ENCODE data around the gene AKR1B15. TPM values are rescaled to one million over a fixed set of nuclear protein-coding genes. Genes with fewer than 3 reads are reported as not detected.

AKR1B15 gene
- total RNA-seq, 2 donors from 2014 or later: not detected

DNA sequence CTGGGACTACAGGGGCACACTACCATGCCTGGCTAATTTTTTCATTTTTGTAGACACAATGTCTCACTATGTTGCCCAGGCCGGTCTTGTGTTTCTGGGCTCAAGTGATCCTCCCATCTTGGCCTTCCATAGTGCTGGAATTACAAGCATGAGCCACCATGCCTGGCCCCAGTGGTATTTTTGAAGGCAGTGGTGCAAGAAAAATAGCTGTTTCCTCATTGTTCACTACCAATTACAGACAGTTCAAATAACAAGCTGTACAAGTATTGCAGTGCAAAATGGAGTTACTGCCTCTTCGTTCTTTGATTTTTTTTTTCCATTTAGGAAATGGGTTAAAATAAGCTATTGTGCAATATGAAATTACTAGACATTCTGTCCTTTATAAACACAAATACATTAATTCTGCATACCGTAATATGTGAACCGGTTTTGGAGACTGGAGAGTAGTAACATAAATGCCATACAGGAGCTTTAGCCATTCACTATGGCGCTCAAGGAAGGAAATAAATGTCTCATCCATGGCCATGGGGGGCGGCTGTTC lies 62.8 kb downstream of the AKR1B15 start:
- H3K4me3 Mint-ChIP-seq: no peak overlapping the region
- H3K9ac ChIP-seq (ENCODE audit: extremely low read depth, low read length, poor library complexity, severe bottlenecking): no peak overlapping the region
- no peak overlapping the region for H3K27ac Mint-ChIP-seq
- H3K27me3 ChIP-seq (ENCODE audit: control insufficient read depth, insufficient read depth, low read length, poor library complexity, severe bottlenecking): peaks cover 15% of the 10 kb centered on the region
- H3K27me3 Mint-ChIP-seq (ENCODE audit: insufficient read depth): peaks cover 14% of the 10 kb centered on the region
- no peak for DNase-seq
- H3K9me3 ChIP-seq (ENCODE audit: control insufficient read depth, low read length): no peaks in the 10 kb centered on the region
- no peak overlapping the region for H3K4me3 ChIP-seq (ENCODE audit: low read length)
- H3K36me3 ChIP-seq (ENCODE audit: control insufficient read depth, insufficient read depth, low read length): no peaks in the 10 kb centered on the region
- 93 to 98% methylated on average over 5 to 6 of the region's 6 CpGs for WGBS, 2 experiments (ENCODE audit: insufficient coverage in 1 of 2, insufficient read length in 1 of 2)
- no peak overlapping the region for H3K27ac ChIP-seq (ENCODE audit: low read depth, low read length)
- TF ChIP-seq, protein P1, sequence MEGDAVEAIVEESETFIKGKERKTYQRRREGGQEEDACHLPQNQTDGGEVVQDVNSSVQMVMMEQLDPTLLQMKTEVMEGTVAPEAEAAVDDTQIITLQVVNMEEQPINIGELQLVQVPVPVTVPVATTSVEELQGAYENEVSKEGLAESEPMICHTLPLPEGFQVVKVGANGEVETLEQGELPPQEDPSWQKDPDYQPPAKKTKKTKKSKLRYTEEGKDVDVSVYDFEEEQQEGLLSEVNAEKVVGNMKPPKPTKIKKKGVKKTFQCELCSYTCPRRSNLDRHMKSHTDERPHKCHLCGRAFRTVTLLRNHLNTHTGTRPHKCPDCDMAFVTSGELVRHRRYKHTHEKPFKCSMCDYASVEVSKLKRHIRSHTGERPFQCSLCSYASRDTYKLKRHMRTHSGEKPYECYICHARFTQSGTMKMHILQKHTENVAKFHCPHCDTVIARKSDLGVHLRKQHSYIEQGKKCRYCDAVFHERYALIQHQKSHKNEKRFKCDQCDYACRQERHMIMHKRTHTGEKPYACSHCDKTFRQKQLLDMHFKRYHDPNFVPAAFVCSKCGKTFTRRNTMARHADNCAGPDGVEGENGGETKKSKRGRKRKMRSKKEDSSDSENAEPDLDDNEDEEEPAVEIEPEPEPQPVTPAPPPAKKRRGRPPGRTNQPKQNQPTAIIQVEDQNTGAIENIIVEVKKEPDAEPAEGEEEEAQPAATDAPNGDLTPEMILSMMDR (conservative IDR thresholded peaks at IDR 0.05): no peak
- H3K4me1 Mint-ChIP-seq: no peaks in the 10 kb centered on the region
- H3K36me3 Mint-ChIP-seq (ENCODE audit: low read depth): no peaks in the 10 kb centered on the region
- no peaks in the 10 kb centered on the region for H3K4me1 ChIP-seq (ENCODE audit: control insufficient read depth, insufficient read depth, low read length)
- H3K9me3 Mint-ChIP-seq: no peaks in the 10 kb centered on the region

DNA sequence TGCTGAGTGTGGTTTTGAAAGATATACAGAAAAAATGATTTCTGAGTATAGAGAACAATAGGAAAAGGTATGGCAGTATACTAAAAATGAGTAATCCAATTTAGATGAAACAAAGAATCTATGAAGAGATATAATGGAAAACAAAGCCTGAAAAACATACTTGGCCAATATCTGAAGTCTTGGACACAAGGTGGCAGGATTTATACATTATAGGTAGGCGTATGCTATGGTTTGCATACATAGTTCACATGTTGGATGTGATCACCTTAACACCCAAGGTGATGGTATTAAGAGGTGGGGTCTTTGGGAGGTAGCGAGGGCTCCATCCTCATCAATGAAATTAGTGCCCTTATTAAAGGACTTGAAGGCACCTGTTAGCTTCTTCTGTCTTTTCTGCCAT lies 63.3 kb downstream of the AKR1B15 start:
- H3K27ac ChIP-seq (ENCODE audit: low read depth, low read length): no peak overlapping the region
- TF ChIP-seq, protein P1 (conservative IDR thresholded peaks at IDR 0.05): no peak
- no peaks in the 10 kb centered on the region for H3K4me1 ChIP-seq (ENCODE audit: control insufficient read depth, insufficient read depth, low read length)
- peaks cover 15% of the 10 kb centered on the region for H3K27me3 ChIP-seq (ENCODE audit: control insufficient read depth, insufficient read depth, low read length, poor library complexity, severe bottlenecking)
- Mint-ChIP-seq H3K4me1 (no peaks in the 10 kb centered on the region), H3K27ac (no peak overlapping the region), H3K9me3 (no peaks in the 10 kb centered on the region), H3K4me3 (no peak overlapping the region), H3K36me3 (ENCODE audit: low read depth) (no peaks in the 10 kb centered on the region), H3K27me3 (ENCODE audit: insufficient read depth) (peaks cover 14% of the 10 kb centered on the region)
- no peak for DNase-seq
- H3K9me3 ChIP-seq (ENCODE audit: control insufficient read depth, low read length): no peaks in the 10 kb centered on the region
- WGBS, 2 experiments (ENCODE audit: insufficient coverage in 1 of 2, insufficient read length in 1 of 2): 86% methylated on average over 2 of the region's 2 CpGs; no CpG with 5 or more reads in 1 of the 2 experiments
- no peak overlapping the region for H3K9ac ChIP-seq (ENCODE audit: extremely low read depth, low read length, poor library complexity, severe bottlenecking)
- H3K36me3 ChIP-seq (ENCODE audit: control insufficient read depth, insufficient read depth, low read length): no peaks in the 10 kb centered on the region
- H3K4me3 ChIP-seq (ENCODE audit: low read length): no peak overlapping the region

DNA sequence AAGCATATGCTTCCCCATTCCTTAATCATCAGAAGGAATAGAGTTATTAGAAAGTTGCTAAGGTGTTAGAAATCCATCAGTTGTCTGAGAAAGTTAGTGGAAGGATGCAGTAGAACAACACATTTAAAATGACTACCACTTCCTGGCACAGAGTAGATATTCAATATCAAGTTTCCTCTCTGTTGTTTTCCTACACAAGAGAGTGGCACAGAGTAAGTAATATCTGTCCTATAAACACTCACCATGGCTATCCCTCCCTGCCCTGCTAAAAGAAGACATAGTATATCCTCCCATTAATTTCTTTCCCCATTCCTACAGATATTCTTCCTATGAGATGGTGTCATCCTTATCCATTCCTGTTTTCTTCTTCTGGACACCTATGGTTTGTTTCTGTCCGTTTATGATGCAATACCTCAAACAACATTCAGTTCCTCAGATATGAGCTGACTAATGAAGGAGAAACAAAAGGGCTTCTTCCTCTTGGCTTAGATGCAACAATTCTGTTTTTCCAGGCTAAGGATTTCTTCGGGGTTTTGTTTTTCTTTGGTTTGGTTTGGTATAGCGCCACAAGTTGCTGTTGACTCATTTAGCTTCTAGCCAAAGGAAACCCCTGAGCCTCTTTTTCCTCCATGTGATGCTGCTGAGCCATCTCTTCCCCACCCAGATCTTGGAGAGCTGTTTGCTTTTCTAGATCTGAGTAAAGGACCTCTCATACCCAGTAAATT lies 64.9 kb downstream of the AKR1B15 start:
- H3K27me3 ChIP-seq (ENCODE audit: control insufficient read depth, insufficient read depth, low read length, poor library complexity, severe bottlenecking): peaks cover 20% of the 10 kb centered on the region
- DNase-seq: no peak
- Mint-ChIP-seq H3K27ac (no peak overlapping the region), H3K4me1 (no peaks in the 10 kb centered on the region), H3K27me3 (ENCODE audit: insufficient read depth) (peaks cover 12% of the 10 kb centered on the region), H3K4me3 (no peak overlapping the region), H3K36me3 (ENCODE audit: low read depth) (no peaks in the 10 kb centered on the region), H3K9me3 (no peaks in the 10 kb centered on the region)
- TF ChIP-seq, protein P1 (conservative IDR thresholded peaks at IDR 0.05): no peak
- WGBS, 2 experiments (ENCODE audit: insufficient coverage in 1 of 2, insufficient read length in 1 of 2): 86 to 88% methylated on average over 1 to 3 of the region's 3 CpGs
- H3K9ac ChIP-seq (ENCODE audit: extremely low read depth, low read length, poor library complexity, severe bottlenecking): no peak overlapping the region
- no peaks in the 10 kb centered on the region for H3K36me3 ChIP-seq (ENCODE audit: control insufficient read depth, insufficient read depth, low read length)
- H3K4me3 ChIP-seq (ENCODE audit: low read length): no peak overlapping the region
- no peaks in the 10 kb centered on the region for H3K4me1 ChIP-seq (ENCODE audit: control insufficient read depth, insufficient read depth, low read length)
- H3K27ac ChIP-seq (ENCODE audit: low read depth, low read length): no peak overlapping the region
- H3K9me3 ChIP-seq (ENCODE audit: control insufficient read depth, low read length): no peaks in the 10 kb centered on the region

Measured in endodermal cell (in vitro differentiated cells).